ENCODE measurements around the gene TPM4.
A peak's percentile ranks its signal among the peaks of the same experiment; 100 is the strongest.
"Not testable (repeated sequence)": the region's sequence is repeated elsewhere in the genome, so short reads cannot be mapped to it uniquely, and the experiment has no call there.

TPM4 gene

GRCh38 chr19:16076154-16076957 is at the start of gene TPM4:
TPM4 (plus strand) TSS chr19:16076495; CDS start chr19:16076566, 71 bp downstream.
- DNase-seq = peak; percentile 96

GRCh38 chr19:16026756-16027155 is 49.5 kb upstream of the TPM4 start:
- DNase-seq = no peak

- DNase-seq = no peak
These were observed 48.8 kb upstream of the TPM4 start for GRCh38 chr19:16027528-16027927.

DNA sequence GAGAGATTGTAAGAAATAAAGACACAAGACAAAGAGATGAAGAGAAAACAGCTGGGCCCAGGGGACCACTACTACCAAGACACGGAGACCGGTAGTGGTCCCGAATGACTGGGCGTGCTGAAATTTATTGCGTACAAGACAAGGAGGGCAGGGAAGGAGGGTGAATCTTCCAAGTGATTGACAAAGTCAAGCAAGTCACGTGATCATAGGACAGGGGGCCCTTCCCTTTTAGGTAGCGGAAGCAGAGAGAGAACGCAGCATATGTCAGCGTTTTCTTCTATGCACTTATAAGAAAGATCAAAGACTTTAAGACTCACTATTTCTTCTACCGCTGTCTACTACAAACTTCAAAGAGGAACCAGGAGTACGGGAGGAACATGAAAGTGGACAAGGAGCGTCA is 46.1 kb upstream of the TPM4 start:
- not testable (repeated sequence) for DNase-seq

GRCh38 chr19:16030964-16031871 is 45.1 kb upstream of the TPM4 start:
- DNase-seq = no peak

DNA sequence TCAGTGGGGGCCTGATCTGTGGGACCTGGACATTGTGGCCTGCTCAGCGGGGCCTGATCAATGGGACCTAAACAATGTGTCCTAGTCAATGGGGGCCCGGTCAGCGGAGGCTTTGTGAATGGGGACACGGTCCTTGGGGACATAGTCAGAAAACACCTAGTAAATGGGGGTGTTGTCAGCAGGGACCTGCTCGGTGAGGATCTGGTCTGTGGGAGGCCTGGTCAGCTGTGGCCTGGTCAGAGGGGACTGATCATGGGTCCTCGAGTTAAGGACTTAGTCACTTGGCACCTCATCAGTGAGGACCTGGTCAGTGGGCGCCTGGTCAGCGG is 44.5 kb upstream of the TPM4 start:
- DNase-seq = no peak

GRCh38 chr19:16032509-16033135 is 43.7 kb upstream of the TPM4 start:
- DNase-seq = no peak

DNA sequence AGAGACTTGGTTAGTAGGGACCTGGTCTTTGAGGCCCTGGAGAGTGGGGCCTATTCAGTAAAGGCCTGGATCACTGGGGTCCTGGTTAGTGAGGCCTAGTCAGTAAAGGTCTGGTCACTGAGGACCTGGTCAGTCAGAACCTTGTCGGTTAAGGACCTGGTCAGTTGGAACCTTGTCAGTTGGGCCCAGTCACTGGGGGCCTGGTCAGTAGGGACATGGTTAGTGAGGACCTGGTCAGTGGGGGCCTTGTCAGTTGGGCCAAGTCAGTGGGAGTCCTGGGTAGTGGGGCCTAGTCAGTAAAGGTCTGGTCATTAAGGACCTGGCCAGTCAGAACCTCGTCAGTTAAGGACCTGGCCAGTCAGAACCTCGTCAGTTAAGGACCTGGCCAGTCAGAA is 43.2 kb upstream of the TPM4 start:
- no peak for DNase-seq

GRCh38 chr19:16033721-16034120 is 42.6 kb upstream of the TPM4 start:
- DNase-seq = no peak

DNA sequence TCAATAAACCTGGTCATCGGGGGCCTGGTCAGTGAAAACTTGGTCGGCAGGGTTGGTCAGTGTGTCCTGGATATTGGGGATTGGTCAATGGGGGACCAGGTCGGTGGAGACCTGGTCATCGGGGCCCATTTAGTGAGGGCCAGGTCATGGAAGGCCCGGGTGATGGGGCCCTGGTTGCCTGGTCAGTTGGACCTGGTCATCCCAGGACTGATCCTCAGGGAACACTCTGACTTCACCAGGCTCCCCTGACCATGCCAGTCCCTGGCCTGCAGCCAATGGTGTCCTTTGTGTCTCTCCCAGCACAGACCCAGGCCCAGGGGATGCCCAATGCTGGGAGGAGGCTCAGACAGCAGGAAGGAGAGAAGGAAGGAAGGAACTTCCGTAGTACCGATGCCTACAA is 42.1 kb upstream of the TPM4 start:
- no peak for DNase-seq

DNA sequence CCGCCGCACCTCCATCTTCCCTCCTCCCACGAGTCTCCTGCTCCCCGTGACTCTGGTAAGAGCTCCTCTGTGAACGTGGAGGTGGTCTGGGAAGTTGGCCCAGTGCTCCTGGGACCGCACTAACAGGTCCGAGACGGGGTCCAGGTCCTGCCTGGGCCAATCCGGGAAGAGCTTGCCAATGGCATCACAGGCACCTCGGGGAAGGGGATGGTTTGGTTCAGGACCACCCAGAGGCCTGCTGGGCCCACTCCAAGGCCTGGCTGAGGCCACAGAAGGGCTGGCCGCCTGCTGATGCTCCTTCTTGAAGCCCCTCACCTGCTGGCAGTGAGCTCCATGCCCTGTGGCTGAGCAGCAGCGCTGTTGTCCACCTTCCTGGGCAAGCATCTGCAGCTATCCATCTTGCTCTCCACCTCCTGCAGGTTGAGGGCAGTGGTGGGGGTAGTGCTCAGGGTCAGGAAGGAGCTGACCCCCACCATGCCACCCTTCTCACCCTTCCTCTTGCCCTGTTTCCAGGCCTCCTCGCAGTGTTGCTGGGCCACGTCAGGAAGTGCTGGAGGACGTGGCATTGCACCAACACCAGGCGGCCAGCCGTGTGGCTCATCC is 41.2 kb upstream of the TPM4 start:
- DNase-seq = no peak

GRCh38 chr19:16035601-16036297 is 40.5 kb upstream of the TPM4 start:
- DNase-seq = no peak

GRCh38 chr19:16036397-16036925 is 39.8 kb upstream of the TPM4 start:
- DNase-seq = no peak

DNA sequence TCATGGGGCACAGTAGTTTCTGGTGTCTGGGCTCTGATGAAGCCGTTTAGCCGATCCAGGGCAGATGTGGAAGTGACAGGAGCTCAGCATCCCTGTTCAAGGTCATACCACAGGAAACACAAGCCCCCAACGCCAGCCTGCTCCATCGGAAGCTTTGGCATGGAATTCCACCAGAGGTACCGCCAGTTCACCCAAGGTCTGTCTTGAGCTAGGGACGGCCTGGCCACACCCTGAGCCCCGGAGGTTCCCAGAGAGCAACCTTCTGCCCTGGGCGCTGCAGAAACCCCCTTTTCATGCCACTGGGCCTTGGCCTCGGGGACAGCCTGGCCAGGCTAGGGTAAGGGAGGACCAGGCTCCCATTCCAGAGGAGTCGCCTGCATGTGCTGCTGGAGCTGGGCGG is 39.4 kb upstream of the TPM4 start:
- DNase-seq = no peak

DNA sequence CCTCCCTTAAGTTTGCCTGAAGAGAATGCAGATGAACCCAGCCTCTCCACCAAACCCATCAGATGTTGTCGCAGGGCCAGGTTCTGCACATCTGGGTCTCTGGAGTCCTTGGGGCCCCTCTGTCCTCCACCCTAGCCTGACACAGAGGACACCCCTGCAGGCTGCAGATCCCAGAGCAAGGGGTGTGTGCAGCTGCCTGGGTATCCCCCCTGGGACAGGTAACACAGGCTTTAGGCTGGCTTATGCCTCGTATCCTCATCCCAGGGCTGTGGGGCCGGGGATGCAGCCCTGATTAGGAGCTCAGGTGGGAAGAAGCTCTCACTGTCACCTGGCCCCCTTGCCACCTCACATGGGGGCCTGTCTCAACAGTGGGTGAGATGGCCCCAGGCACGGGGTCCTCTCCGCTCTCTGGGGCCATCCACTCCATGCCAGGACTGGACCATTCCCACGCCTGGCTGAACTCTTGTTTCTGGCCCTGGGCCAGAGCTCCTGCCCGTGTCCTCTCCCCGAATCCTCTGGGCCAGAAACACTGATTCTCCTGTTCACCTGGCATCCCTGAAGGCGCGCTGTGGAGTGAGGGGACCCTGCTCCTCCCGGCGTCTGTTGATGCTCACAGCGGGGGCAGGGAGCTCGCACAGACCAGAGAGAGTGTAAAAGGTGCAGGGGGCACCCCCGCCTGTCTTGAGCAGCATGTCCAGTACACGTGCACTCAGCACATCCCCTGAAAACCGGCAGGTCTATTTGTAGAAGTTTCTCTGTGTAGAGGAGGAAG is 38.7 kb upstream of the TPM4 start:
- DNase-seq = no peak

DNA sequence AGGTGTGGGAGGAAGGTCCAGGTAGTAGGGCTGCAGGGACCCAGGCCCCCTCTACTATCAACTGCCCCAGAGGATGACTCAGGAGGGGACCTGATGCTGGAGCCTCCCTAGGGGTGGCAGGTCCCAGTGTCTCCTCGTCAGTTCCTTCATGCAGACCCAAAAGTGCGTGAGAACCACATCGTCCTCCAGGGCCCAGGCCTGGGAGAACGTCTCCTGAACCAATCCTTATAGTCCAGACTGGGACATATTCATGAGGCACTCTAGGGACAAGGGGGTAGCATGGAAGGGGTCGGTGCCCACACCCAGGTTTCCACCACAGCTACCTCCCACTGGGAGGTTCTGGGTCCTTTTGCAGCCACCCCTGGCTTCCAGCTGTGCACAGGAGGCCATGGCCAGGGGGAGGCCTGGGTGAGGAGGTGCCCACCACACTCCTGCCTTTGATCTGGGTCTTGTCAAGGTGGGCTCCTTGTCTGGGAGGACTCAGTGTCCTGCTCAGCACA is 38.0 kb upstream of the TPM4 start:
- no peak for DNase-seq

DNA sequence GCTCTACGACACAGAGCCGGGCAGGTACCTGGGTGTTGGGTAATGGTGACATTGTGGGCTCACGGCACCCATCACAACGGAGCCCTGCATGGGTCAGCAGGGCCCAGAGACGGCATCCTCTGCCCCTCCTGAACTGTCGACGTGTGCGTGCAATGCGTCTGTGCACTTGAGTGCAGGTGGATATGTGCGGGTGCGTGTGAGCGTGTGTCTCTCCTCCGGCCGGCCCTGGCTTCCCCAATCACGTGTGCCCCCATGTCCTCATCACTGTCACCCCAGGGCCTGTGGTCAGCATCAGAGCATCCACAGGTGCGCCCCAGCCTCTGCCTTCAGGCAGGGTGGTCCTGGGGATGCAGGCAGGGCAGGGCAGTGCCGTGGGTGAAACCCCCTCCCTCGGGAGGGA is 37.2 kb upstream of the TPM4 start:
- no peak for DNase-seq

DNA sequence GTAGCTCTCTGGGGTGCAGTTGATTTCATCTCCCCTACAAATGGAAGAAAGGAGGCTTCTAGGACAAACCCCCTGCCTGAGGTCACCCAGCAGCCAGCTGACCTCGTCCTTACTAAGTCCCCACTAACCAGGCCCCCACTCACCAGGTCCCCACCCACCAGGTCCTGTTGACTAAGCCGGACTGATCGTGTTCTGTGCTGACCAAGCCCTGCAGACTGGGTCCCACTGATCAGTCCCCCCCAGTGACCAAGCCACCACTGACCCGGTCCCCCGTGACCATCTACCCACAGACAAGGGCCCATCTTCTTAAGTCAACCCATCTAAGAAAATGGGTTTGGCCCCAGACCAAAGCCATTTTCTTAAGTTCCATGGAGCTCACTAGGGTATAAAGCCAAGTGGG is 36.8 kb upstream of the TPM4 start:
- no peak for DNase-seq

DNA sequence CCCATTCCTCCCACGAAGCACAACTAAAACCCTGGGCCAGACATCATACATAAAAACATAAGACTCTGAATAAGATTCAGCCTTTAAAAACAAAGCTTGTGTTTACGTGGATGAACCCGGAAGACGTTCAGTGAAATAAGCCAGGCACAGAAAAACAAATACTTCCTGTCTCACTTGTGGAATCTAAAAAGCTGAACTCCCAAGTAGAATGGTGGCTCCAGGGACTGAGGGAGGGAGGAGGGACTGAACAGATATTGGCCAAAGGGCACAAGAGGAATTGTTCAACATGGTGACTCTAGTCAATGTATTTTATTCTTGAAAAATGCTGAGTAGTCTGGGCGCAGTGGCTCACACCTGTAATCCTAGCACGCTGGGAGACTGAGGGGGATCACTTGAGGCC is 35.7 kb upstream of the TPM4 start:
- DNase-seq = peak; percentile 46

- DNase-seq = peak; percentile 74
These were observed 34.9 kb upstream of the TPM4 start for GRCh38 chr19:16041299-16041990.

DNA sequence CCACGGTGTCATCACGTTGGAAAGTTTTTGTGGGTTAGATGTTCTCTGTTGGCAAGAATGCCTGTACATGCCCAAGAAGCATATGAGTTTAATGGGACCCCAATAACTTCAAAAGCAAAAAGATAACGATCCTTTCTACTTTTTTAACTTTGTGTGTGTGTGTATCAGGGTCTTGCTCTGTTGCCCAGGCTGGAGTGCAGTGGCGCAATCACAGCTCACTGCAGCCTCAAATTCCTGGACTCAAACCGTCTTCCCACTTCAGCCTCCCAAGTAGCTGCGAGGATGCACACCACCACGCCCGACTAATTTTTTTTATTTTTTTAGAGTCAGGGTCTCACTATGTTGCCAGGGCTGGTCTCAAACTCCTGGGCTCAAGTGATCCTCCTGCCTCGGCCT is 34.3 kb upstream of the TPM4 start:
- no peak for DNase-seq

Data from EL (cell line).